Measurements from ENCODE around the gene CHCHD5. TPM values are rescaled to one million over a fixed set of nuclear protein-coding genes. Genes with fewer than 3 reads are reported as not detected.
A peak's percentile ranks its signal among the peaks of the same experiment; 100 is the strongest.
"Not testable (repeated sequence)": the region's sequence is repeated elsewhere in the genome, so short reads cannot be mapped to it uniquely, and the experiment has no call there.

Gene CHCHD5, protein sequence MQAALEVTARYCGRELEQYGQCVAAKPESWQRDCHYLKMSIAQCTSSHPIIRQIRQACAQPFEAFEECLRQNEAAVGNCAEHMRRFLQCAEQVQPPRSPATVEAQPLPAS
- 10 to 100 TPM in 11 of 12 donors, not detected in 1; 18.1 to 56.7 (median 23.9) TPM for polyA plus RNA-seq (ENCODE audit: insufficient read length in 12 of 12)
- long read RNA-seq, donor 1, transcript CHCHD5-201 (4 exons, 691 nt): major isoform, 32 of 41 reads
- long read RNA-seq, donor 1, partial matches to known transcripts: 9 of 41 reads
- long read RNA-seq, donor 1, other reads (novel, unspliced or antisense): 0 of 41 reads
- long read RNA-seq, donor 2, transcript CHCHD5-201 (4 exons, 691 nt): major isoform, 24 of 24 reads
- long read RNA-seq, donor 2, partial matches to known transcripts: 0 of 24 reads
- long read RNA-seq, donor 2, other reads (novel, unspliced or antisense): 0 of 24 reads
- long read RNA-seq, donor 3, transcript CHCHD5-201 (4 exons, 691 nt): major isoform, 8 of 15 reads
- long read RNA-seq, donor 3, partial matches to known transcripts: 5 of 15 reads
- long read RNA-seq, donor 3, other reads (novel, unspliced or antisense): 0 of 15 reads
- long read RNA-seq, donor 4, transcript CHCHD5-201 (4 exons, 691 nt): major isoform, 12 of 17 reads
- long read RNA-seq, donor 4, partial matches to known transcripts: 5 of 17 reads
- long read RNA-seq, donor 4, other reads (novel, unspliced or antisense): 0 of 17 reads
- long read RNA-seq, donor 5, transcript CHCHD5-201 (4 exons, 691 nt): major isoform, 37 of 45 reads
- long read RNA-seq, donor 5, partial matches to known transcripts: 8 of 45 reads
- long read RNA-seq, donor 5, other reads (novel, unspliced or antisense): 0 of 45 reads
- long read RNA-seq, donor 6, transcript CHCHD5-201 (4 exons, 691 nt): major isoform, 12 of 12 reads
- long read RNA-seq, donor 6, partial matches to known transcripts: 0 of 12 reads
- long read RNA-seq, donor 6, other reads (novel, unspliced or antisense): 0 of 12 reads
- long read RNA-seq, donor 7, transcript CHCHD5-201 (4 exons, 691 nt): major isoform, 14 of 14 reads
- long read RNA-seq, donor 7, partial matches to known transcripts: 0 of 14 reads
- long read RNA-seq, donor 7, other reads (novel, unspliced or antisense): 0 of 14 reads
- long read RNA-seq, donor 8, transcript CHCHD5-201 (4 exons, 691 nt): major isoform, 22 of 23 reads
- long read RNA-seq, donor 8, partial matches to known transcripts: 0 of 23 reads
- long read RNA-seq, donor 8, other reads (novel, unspliced or antisense): 0 of 23 reads
- long read RNA-seq, donor 9, transcript CHCHD5-201 (4 exons, 691 nt): major isoform, 21 of 21 reads
- long read RNA-seq, donor 9, partial matches to known transcripts: 0 of 21 reads
- long read RNA-seq, donor 9, other reads (novel, unspliced or antisense): 0 of 21 reads
- long read RNA-seq, donor 10, transcript CHCHD5-201 (4 exons, 691 nt): major isoform, 21 of 21 reads
- long read RNA-seq, donor 10, partial matches to known transcripts: 0 of 21 reads
- long read RNA-seq, donor 10, other reads (novel, unspliced or antisense): 0 of 21 reads
- long read RNA-seq, donor 11, transcript CHCHD5-201 (4 exons, 691 nt): major isoform, 21 of 22 reads
- long read RNA-seq, donor 11, partial matches to known transcripts: 0 of 22 reads
- long read RNA-seq, donor 11, other reads (novel, unspliced or antisense): 0 of 22 reads

DNA sequence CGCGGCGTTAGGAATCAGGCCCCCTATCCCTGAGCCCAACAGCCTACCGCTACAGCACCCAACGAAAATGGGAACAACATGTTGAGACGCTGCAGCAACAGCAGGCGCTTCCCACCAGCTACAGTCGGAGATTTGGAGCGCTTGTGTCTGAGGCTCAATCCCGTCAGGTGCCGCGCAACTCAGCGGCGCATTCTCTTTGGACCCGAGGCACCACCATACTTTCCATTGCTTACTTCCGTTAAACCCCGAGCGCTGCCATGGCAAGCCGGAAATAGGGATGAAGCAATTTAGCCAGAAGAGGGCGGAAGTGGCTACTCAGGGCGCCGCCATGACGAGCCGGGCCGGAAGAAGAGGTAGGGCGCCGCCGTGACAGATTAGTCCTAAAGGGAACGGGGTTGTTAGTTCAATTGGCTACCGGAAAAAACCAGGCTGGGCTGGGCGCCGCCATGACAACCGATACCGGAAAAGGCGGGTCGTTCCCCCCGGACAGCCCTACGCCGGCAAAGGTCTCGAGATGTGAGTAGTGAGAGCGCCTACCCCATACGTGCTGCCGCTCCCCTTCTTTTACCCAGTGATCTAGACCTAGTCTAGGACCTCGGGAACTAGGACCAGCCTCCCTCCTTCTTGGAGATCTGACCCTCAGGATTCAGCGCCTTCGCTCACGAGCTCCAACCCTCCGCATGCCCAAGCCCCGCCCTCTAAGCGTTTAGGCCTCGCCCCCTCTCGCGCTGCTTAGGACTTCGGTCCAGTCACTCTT lies at the start of gene CHCHD5:
TSS of gene CHCHD5 (plus strand) at position 476 of the 757 bp plus-strand sequence. CDS start at position 515, 39 bp downstream.
- peak; percentile 94 for DNase-seq

GRCh38 chr2:112534826-112535225 lies 49.6 kb upstream of the CHCHD5 start:
- no peak for DNase-seq

GRCh38 chr2:112536665-112537064 lies 47.7 kb upstream of the CHCHD5 start:
- not testable (repeated sequence) for DNase-seq

- no peak for DNase-seq
These were observed 45.1 kb upstream of the CHCHD5 start for GRCh38 chr2:112539306-112539705.

GRCh38 chr2:112540906-112541305 lies 43.5 kb upstream of the CHCHD5 start:
- DNase-seq: no peak

DNA sequence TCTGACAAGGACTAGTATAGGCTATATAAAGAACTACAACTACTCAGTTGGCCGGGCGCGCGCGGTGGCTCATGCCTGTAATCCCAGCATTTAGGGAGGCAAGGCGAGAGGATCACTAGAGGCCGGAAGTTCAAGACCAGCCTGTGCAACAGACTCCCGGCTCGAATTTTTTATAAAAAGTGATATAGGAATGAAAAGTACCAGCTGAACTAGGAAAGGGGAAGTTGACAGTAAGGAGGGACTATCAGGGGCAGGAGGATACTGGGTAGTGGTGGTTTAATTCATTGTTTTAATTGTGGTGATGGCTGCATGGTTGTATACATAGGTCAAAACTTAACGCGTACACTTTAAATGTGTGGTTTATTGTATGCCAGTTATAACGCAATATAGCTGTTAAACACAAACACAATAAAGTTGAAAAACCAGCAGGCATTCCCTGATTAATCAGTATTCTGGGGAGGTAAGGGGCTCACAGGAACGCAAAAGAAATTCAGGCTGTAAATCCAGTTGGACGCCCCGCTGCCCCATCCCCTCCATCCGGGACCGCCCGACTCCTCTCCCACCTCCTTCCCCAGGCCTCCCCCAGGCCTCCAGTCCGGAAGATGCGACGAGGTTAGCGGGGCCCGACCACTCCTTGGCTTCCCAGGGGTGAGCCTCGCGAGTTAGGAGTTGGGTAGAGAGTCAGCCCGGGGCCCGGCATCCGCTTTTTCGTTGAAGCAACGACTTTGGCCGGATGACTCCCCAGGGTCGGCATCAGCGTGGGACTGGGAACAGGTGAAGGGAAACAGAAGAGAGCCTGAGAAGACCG lies 42.9 kb upstream of the CHCHD5 start:
- DNase-seq: peak; percentile 88

DNA sequence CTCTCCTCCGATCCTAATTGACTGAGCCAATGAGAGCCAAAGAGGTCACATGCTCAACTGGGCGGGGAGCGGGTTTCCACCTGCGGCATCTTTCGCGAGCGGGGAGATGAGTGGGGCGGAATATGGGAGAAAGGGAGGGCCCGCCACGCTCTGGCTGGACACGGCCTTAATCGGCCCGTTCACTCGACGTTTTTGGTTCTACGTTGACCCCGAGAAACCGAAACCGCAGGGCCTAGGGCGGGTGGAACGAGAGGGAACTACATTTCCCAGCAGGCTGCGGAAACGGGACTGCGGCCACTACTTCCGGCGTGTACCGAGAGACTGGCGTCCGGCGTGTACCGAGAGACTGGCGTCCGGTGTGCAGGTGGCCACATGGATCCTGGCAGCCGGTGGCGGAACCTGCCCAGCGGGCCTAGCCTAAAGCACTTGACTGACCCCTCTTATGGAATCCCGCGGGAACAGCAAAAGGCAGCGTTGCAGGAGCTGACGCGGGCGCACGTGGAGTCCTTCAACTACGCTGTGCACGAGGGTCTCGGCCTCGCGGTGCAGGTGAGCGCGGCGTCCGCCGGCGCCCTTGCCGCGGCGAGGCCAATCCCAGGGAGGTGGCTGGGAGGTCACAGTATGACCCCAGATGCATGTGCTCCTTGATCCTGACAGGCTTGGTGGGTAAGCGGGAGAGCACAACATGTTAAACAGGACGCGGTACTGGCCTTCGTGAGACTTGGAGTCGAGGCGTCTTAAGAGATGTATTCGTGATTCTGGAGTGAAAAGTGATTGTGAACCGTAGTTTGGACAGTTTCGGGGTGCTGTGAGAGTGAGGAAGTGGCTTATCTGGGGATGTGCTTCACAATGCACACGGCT lies 42.1 kb upstream of the CHCHD5 start, which contains the start of gene POLR1B:
TSS of gene POLR1B (plus strand) at position 343 of the 861 bp plus-strand sequence. CDS start at position 373, 30 bp downstream.
- DNase-seq: peak; percentile 91

- peak; percentile 0 for DNase-seq
These were observed 41.3 kb upstream of the CHCHD5 start for GRCh38 chr2:112542984-112543661.

- DNase-seq: no peak
These were observed 37.1 kb upstream of the CHCHD5 start for GRCh38 chr2:112547333-112547732.

DNA sequence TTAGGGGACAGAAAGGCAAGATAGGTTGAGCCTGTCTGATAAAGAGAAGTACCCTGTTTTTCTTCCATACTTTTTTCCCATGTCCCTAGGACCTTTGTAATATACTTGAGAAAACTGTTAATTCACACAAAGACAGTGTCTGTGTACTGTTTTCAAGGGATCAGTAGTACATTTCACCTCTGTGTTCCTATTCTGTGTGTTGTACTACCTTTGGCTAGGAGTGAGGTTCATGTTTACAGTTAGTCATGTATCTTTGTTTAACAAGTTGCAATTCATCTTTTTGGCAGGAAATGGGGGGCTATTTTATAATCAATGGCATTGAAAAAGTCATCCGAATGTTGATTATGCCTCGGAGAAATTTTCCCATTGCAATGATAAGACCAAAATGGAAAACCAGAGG lies 35.4 kb upstream of the CHCHD5 start:
- DNase-seq: no peak

DNA sequence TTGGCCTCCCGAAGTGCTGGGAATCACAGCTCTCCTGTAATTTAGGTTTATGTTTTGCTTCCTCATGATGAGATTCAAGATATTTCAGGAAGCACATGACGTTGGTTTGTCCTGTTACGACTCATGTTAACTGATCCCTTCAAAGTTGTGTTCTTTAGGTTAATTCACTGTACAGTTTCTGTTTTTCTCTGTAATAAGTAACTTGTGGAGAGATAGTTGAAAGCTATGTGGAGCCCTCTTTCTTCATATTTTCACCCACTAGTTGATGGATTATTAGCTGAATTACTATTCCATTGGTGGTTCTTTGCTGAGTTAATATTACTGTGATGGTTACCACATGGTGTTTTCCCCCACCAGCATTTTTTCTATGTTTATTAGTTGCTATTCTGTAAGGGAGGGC lies 18.3 kb upstream of the CHCHD5 start:
- no peak for DNase-seq

DNA sequence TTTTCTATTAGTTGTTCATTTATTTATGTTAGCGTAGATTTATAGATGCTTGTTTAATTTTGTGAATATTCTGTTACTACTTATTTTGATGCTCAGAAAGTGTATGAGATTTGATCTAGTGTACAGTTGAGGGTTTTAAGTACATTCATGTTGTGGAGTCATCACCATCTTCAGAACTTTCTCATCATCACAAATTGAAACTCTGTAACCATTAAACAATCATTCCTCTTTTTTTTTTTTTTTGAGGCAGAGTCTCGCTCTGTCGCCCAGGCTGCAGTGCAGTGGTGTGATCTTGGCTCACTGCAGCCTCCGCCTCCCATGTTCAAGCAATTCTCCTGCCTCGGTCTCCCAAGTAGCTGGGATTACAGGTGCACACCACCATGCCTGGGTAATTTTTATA lies 17.9 kb upstream of the CHCHD5 start:
- not testable (repeated sequence) for DNase-seq

DNA sequence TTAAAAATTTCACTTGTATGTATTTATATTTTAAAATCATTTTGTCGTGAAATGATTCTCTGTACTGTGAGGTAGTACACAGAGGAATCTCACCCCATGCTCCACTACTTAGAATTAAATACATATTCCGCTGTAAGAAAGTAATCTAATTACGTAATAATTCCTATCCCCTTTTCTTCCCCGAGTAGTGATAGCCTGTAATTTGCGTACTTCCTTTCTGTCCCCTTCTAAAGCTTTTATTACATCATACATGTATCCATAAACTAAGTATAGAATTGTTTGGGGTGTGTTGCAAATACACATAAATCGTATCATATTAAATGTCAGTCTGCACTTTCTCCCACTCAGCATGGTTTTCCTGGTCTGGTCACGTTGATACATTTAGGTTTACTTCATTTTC lies 12.4 kb upstream of the CHCHD5 start:
- no peak for DNase-seq

DNA sequence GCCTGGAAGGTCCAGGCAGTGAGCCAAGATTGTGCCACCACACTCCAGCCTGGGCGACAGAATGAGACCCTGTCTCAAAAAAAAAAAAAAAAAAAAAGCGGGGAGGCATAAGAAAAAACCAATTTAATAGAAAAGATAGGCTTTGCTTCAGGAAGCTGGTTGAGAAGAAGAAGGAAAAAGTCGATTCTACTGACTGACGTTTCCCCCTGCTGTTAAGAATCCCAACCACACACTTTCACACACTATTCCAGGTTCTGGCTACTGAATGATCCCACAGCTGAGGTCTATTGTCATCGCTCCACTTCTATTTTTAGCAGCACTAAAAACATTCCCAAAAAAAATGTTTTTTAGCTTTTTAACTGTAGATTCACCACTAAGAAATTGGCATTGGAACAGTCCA lies 6.7 kb upstream of the CHCHD5 start:
- DNase-seq: no peak

GRCh38 chr2:112579241-112579640 lies 5.2 kb upstream of the CHCHD5 start:
- DNase-seq: no peak

DNA sequence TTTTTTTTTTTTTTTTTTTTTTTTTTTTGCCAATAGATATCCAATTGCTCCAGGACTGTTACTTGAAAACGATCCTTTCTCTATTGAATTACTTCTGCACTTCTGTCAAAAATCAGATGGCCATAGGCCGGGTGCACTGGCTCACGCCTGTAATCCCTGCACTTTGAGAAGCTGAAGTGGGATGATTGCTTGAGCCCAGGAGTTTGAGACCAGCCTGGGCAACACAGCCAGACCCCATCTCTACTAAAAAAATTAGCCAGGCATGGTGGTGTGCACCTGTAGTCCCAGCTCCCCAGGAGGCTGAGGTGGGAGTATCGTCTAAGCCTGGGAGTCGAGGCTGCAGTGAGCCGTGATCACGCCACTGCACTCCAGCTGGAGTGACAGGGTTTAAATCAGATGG lies 4.3 kb upstream of the CHCHD5 start:
- DNase-seq: no peak

- peak; percentile 58 for DNase-seq
These were observed 2.1 kb upstream of the CHCHD5 start for GRCh38 chr2:112582314-112582746.
